Activated T-helper 1 cell treated with anti-CD3 and anti-CD28 coated beads, Interleukin-2, amount 50 U/mL, for 16 hours (primary cell): ENCODE data around the gene PTGER4.
"Not testable (repeated sequence)": the region's sequence is repeated elsewhere in the genome, so short reads cannot be mapped to it uniquely, and the experiment has no call there.

Experiments used
- DNase-seq, 2 donors: peaks; one replicate each; pipeline ENCODE4 v3.0.0-alpha.2; 2020; ENCODE audit warnings: low read depth in 1 of 2, low spot score in 1 of 2

The PTGER4 gene

GRCh38 chr5:40688996-40689395, 9.3 kb downstream of the PTGER4 start:
- DNase-seq = no peak

- DNase-seq = no peak
Measured at GRCh38 chr5:40689438-40689837, 9.7 kb downstream of the PTGER4 start.

- DNase-seq = no peak
Measured at GRCh38 chr5:40690267-40690666, 10.6 kb downstream of the PTGER4 start.

DNA sequence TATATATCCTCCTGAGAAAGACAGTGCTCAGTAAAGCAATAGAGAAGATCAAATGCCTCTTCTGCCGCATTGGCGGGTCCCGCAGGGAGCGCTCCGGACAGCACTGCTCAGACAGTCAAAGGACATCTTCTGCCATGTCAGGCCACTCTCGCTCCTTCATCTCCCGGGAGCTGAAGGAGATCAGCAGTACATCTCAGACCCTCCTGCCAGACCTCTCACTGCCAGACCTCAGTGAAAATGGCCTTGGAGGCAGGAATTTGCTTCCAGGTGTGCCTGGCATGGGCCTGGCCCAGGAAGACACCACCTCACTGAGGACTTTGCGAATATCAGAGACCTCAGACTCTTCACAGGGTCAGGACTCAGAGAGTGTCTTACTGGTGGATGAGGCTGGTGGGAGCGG, 12.2 kb downstream of the PTGER4 start:
- DNase-seq = no peak

DNA sequence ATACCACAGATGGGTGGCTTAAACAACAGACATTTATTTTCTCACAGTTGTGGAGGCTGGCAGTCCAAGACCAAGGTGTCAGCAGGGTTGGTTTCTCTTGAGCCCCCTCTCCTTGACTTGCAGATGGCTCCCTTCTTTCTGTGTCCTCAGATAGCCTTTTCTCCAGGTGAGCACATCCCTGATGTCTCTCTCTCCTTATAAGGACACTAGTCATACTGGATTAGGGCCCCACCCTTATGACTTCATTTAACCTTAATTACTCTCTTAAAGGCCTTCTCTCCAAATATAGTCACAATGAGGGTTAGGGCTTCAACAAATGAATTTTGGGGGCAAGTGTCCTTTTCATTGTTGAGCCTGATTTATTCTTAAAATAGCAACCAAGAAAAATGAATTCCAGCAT, 14.7 kb downstream of the PTGER4 start:
- DNase-seq = no peak

- no peak for DNase-seq
Measured at GRCh38 chr5:40700116-40700782, 20.5 kb downstream of the PTGER4 start.

GRCh38 chr5:40702027-40702426, 22.3 kb downstream of the PTGER4 start:
- not testable (repeated sequence) for DNase-seq

DNA sequence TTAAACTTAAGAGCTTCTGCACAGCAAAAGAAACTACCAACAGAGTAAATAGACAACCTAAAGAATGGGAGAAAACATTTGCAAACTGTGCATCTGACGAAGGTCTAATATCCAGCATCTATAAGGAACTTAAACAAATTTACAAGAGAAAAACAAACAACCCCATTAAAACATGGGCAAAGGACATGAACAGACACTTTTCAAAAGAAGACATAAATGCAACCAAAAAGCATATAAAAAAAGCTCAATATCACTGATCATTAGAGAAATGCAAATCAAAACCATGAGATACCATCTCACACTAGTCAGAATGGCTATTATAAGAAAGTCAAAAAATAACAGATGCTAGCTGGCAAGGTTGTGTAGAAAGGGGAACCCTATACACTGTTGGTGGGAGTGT, 25.8 kb downstream of the PTGER4 start:
- not testable (repeated sequence) for DNase-seq

GRCh38 chr5:40710575-40710974, 30.9 kb downstream of the PTGER4 start:
- not testable (repeated sequence) for DNase-seq

GRCh38 chr5:40714001-40714400, 34.3 kb downstream of the PTGER4 start:
- DNase-seq = no peak

GRCh38 chr5:40716000-40716399, 36.3 kb downstream of the PTGER4 start:
- no peak for DNase-seq

DNA sequence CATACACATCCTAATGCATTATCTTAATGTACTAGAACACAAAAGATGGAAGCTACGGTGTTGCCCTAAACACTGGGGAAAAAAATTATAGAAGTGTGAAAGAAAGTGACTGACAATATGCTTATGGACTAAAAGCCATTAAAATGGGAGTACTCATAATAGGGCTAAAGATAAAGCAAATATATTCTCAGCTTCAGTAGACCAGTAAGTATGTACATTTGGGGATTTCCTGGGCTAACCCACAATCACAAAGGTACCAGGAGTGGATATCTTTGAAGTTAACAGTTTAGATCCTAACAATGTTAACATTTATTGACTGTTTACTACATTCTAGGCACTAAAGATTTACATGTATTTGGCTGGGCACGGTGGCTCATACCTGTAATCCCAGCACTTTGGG, 36.9 kb downstream of the PTGER4 start:
- no peak for DNase-seq

DNA sequence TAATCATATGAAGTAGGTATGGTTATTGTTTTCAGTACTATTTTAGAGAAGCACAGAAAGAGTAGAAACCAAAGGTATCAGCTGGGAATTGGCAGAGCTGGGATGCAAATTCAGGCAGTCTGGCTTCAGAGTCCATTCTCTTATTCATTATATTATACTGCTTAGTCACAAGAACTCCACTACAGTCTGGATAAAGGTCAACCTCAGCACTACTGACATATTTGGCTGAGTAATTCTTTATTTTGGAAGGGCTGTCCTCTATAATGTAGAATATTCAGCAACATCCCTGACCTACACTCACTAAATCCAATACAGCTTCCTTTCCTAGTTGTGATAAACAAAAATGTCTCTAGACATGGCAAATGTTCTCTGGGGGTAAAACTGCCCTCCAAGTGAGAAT, 37.6 kb downstream of the PTGER4 start:
- no peak for DNase-seq

DNA sequence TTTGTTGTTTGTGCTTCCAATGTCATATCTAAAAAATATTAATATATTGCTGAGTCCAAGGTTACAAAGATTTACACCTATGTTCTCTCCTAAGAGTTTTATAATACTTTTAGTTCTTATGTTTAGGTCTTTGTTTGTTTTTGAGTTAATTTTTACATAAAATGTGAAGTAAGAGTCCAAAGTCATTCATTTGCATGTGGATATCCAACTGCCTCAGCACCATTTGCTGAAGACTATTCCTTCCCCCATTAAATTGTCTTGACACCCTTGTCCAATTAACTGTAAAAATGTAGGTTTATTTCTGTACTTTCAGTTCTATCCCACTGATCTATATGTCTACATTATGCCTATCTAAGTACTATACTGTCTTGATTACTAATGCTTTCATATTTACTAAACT, 40.4 kb downstream of the PTGER4 start:
- DNase-seq = no peak

- not testable (repeated sequence) for DNase-seq
Measured at GRCh38 chr5:40722497-40722911, 42.8 kb downstream of the PTGER4 start.

- no peak for DNase-seq
Measured at GRCh38 chr5:40733434-40733833, 53.7 kb downstream of the PTGER4 start.

DNA sequence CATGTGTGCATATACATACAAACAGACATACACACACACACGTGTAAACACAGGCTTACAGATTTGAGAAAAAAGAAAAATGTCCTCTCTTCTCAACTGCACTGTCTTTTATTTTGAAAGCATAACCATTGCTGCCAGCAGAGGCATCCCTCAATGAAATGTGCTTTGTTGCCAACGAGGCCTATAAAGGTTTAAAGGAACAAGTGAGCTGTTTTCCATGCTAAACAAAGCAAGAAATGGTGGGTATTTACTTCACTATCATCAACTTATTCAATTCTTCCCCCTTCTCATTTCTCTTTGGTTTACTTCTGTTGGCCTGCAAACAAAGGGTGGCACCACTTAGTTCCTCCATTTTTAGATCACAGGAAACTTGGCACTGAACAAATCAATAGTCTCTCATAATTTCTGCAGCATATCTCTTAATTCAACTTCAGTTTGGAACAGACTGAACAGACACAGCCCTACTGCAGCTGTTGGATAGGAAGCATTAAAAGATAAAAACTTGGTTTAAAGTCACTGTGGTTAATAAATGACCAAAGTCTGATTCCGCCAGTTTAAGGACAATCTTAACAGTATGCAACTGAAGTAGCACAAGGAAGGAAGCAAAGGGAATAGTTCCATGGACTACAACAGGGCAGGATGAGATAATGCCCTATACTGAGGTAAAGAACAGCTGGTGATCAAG, 54.3 kb downstream of the PTGER4 start:
- DNase-seq = no peak

DNA sequence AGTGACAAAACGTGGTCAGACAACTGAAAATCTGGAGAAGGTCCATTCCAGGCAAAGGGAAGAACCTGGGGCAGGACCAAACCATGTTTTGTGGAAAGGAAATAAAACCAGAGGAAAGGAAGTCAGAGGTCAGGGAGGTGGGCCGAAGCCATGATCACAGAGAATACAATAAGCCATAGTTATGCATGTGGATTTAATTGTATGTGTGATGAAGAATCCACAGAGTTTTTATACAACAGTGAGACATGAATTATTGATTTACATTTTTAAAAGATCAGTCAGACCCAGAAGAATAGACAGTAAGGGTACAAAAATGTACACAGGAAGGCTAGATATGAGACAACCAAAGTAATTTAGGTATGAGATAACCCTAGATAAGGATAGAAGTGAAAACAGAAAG, 55.3 kb downstream of the PTGER4 start:
- DNase-seq = no peak

DNA sequence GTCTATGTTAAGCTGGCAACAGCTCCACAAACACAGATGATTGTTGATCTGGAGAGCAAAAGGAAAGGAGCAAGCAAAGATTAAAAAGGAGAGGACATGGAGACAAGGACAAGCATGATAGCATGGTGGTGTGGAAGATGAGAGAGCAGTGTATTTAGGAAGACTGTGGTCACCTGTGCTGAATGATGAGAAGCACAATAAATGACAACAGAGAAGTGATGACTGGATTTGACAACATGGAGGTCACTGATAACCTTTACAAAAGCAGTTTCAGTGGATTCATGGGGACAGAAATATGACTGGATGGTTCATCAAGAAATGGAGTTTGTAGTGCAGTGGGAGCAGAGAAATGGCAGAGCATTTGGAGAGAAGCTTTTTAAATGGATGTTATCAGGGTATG, 55.9 kb downstream of the PTGER4 start:
- DNase-seq = no peak

DNA sequence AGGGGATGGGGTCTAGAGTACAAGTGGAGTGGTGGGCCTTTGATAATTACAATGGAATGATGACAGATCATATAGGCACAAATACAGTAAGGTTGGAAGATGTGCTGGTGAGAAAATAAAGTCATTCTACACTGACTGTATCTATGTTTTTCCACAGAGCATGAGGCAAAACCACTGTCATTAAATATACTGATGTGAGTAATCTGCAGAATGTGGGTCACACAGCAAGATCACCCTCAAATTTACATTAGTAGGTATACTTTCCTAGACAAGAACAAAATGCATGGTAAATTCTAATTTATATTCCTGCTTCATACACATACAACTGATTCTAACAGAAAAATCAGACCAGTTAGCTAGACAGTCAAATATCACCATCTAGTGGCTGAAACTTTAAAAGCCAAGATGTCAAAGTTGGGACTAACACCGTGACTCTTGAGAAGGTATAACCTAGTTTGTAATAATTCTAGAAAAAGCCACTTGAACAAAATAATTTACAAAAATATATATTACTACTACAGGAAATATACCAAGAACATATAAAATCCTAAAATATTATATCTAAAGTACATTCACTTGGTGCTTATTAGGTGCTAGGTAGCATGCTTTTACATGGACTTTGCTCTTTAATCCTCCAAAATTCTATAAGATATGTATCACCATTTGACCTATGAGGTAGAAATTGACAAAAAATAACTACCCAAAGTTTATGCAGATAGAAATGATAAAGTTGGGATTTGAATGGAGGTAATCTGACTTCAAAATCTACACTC, 56.6 kb downstream of the PTGER4 start:
- DNase-seq = no peak

DNA sequence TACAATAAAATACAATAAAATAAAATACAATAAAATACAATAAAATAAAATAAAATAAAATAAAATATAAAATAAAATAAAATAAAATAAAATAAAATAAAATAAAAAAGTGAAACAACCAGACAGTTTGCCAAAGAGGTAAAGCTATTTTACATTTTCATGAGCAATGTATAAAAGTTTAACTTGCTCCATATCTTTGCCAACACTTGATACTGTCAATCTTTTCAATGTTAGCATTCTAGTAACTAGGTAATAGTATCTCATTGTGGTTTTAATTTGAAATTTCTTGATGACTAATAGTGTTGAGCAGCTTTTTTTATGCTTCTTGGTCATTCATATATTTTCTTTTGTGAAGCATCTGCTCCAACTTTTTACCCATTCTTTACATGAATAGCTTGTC, 58.8 kb downstream of the PTGER4 start:
- no peak for DNase-seq
